NK-92 (cell line): Measurements from ENCODE around the gene SLX4IP.
A peak's percentile ranks its signal among the peaks of the same experiment; 100 is the strongest.
"Not testable (repeated sequence)": the region's sequence is repeated elsewhere in the genome, so short reads cannot be mapped to it uniquely, and the experiment has no call there.

Source experiments
- DNase-seq: peaks from one replicate; lab custom pipeline; 2025; ENCODE audit not compliant: unreplicated experiment; lab: John Stamatoyannopoulos, UW

Gene SLX4IP

DNA sequence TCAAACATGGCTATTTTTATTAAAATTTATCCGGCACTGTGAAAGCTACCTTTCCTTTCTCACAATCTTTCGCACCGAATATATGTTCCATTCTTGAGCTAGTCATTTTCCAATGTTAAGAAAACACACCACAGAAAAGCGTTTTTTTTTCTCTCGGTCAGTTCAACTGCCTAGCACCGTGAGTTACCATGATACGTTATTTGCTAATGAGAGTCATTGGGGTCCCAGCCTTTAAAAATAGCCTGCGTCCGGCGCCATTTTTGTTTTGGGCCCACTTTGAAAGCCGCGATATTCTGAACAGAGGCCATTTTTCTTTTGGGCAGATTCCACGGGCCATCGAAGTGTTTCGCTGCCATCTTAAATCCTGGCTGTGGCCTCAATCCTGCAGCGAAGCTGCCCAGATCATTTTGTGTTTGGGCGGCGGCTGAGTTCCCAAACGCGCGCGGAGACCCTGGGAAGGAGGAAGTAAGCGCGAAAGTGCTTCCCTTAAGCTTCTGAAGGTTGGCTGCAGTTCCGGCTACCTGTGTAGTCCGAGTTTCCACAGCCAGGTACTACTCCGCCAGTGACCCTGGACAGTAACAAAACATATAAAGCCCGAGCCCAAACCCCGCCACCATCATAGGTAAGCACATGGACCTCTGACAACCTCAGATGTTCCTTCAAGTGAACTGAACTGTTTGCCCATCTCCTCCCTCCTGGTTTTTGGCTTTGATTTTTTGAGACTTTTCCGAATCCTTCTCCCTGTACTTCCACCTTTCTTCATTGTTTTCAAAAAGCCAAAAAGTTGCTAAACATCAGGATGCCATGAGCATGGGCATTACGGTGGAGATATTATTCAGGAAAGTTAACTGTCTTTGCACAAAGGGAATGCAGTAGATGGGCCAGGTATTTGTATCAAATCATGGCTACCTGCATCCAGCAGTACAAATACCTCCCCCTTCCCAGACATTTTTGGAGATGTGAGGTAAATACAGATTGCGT lies at the start of gene SLX4IP:
SLX4IP (plus strand) TSS at position 474 of the 981 bp plus-strand sequence. CDS start 22,900 bp downstream, outside the sequence.
- DNase-seq = peak; percentile 64

DNA sequence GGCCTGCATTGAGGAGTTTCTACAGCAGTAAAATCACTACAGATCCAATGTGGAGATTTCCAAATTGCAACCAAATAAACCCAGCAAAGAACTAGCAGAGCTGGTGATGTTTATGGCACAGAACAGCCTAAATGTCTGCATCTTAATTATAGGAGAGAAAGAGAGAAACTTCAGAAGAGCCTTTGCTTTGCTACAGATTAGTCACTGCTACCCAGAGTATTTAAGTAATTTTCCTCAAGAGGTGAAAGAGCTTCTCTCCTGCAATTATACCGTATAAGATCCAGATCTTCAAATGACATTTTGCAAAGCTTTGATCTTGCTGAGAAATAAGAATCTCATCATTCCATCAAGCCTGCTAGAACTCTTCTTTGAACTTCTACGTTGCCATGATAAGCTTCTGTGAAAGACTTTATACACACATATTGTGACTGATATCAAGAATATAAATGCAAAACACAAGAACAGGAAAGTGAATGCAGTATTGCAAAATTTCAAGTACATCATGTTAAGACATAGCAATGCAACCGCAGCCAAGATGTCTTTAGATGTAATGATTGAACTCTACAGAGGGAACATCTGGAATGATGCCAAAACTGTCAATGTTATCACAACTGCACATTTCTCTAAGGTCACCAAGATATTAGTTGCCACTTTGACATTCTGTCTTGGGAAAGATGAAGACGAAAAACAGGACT lies 49.1 kb upstream of the SLX4IP start:
- DNase-seq = no peak

DNA sequence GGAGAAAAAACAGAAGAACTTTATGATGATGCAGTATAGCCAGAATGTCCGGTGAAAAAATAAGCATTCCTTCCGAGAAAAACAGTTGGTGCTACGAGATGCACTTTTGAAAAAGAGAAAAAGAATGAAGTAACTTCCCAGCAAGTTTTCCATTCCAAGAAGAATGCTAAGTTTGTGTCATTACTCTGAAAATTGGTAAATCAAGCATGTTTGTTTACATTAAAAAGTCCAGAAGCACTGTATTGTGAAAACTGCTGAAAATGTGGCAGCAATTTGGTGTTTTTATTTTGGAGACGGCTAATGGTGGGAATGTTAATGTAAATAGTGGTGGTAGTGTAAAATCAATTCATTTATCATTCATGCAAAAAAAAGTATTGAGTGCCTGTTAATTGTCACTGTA lies 47.4 kb upstream of the SLX4IP start:
- no peak for DNase-seq

DNA sequence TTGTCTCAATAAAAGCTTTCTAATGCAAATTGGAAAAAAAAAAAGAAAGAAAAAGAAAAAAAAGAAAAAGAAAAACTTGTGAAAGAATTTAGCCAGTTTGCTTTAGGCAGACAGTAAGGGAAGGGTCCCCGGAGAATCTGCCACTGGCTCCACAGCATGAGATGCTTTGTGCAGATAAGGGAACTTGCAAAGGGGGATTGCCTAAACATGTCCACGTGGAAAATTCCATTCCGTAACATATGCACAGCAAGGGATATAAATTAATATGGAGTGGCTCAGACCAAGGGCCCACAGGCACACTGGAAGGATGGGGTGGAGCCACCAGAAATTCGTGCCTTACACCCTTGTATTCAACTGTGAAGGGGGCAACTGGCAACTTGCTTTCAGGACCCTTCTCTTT lies 46.5 kb upstream of the SLX4IP start:
- DNase-seq = no peak

DNA sequence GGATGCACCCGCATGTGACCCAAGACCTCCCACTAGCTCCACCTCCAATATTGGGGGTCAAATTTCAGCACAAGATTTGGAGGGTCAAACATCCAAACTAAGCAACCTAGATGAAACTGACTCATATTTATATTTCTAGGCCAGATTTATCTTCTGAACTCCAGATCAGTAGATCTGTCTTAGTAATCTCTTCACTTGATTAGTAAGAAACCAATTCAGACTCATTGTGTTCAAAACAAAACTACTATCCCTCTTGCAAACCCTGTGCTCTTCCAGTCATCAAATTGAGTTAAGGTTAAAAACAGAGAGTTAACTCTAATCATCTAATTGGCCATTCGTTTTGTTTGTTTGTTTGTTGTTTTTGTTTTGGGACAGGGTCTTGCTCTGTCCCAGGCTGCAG lies 44.4 kb upstream of the SLX4IP start:
- no peak for DNase-seq

DNA sequence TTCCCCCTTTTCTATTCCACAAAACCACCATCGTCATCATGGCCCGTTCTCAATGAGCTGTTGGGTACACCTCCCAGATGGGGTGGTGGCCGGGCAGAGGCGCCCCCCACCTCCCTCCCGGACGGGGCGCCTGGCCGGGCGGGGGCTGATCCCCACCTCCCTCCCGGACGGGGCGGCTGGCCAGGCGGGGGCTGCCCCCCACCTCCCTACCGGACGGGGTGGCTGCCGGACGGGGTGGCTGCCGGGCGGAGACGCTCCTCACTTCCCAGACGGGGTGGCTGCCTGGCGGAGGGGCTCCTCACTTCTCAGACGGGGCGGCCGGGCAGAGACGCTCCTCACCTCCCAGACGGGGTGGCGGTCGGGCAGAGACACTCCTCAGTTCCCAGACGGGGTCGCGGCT lies 40.4 kb upstream of the SLX4IP start:
- not testable (repeated sequence) for DNase-seq

DNA sequence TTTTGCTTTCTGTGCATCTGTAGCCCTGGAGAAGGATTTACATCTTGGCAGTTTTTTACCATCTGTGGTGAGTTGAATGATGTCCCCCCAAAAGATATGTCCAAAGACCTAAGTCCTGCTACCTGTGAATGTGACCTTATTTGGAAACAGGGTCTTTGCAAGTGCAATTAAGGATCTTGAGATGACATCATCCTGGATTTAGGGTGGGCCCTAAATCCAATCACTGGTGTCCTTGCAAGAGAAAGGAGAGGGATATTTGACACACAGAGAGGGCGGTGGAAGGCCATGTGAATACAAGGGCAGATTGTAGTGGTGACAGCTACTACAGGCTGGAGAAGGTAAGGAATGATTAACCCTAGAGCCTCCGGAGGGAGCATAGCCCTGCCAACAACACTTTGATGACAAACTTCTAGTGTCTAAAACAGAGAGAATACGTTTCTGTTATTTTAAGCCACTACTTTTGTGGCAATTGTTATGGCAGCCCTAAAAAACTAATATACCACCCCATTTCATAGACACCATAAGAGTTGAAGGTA lies 36.2 kb upstream of the SLX4IP start:
- DNase-seq = no peak

DNA sequence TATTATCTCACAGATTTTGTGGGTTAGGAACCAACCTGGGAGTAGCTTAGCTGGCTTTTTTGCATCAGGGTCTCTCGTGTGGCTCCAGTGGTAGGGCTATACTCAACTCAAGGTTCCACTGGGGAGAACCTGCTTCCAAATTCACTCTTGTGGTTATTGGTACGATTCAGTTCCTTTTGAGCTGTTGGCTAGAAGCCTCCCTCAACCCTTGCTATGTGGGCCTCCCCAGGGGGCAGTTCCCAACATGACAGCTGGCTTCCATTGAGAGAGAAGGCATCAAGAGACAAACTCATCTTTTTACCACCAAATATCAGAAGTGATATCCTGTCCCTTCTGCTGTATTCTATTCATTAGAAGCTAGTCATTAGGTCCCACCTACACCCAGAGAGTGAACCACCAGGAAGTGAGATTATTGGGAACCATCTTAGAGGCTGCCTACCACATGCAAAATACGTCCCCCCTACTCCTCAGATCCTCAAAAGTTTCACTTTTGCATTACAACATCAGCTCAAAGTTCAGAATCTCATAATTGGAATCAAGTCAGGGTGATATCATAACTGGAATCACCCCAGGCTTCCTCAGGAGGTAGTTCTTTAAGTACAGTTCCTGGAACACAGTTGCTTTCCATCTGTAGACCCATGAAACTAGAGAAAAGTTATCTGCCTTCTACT lies 32.0 kb upstream of the SLX4IP start:
- no peak for DNase-seq

DNA sequence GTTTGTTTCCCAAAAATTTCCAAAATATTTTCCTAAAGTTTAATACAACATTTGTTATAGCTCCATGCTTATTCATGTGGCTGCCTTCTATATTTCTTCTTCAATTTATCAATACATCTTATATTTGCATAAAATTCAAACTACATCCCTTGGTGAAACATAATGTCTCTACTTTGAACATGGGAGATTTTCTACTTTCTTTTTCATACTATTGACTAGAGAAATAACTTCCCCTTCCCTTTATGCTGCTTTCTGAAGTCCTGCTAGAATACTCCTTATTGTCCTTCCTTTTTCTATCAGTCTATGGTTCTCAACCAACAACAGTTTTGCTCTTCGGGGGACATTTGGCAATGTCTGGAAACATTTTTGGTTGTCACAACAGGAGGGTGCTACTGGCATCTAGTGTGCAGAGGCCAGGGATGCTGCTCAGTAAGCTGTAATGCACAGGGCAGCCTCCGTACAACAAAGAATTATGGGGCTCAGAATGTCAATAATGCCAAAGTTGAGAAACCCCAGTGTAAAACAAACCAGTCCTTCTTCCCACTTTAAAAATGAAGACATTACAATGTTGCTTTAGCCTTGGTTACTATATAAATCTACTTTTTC lies 31.0 kb upstream of the SLX4IP start:
- DNase-seq = no peak

DNA sequence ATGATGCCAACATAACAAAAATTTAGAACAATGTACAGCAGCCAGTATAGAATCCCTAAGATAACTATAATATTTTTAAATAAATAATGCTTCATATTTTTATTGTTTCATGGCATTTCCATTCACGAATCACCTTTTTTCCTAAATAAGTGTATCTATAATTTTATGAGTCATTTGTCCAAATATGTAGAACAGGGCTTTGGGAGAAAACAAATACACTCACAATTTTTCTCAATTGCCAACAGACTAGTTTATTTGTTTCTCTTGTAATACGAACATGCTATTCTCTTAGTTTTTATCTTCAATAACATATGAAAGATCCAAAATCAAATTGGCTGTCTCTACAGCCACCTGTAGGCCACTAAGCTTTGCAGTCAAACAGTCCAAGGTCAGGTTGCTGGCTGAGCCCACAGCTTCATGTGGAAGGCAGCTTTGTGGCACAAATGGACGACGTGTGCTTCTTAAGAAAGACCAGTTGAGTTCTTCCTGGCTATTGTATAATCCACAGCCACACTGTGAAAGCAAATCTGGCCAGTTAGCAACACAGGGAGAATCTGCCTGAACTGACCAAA lies 30.1 kb upstream of the SLX4IP start:
- DNase-seq = no peak

DNA sequence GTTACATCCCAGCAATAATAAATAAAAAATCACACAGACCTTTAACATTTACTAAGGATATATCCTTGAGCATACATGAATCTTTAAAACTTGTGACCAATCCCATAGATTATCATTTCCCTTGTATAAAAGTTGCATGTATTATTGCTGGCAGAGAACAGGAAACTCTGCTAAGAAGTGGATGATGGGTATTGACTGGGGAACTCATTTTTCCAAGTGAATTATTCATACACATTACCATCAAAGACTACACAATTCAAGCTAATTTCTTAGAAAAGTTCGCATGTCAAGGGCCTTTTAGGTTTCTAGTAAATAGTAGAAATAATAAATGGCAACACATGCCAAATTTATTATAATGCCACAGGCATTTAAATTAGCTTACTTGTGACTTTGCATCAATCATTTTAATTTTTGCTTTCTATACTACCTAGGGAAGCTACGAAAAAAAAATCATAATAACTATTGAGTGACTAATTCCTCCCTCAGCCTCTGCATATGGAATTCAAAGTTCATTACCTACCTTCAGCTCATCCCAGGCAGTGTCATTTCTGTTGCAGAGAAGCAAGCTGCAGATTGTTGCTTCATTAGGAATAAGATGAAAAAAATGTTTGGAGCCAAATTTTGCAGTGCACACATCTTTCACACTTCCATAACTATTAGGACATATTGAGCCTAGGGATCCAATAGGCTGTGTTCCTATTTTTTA lies 26.8 kb upstream of the SLX4IP start:
- DNase-seq = no peak

DNA sequence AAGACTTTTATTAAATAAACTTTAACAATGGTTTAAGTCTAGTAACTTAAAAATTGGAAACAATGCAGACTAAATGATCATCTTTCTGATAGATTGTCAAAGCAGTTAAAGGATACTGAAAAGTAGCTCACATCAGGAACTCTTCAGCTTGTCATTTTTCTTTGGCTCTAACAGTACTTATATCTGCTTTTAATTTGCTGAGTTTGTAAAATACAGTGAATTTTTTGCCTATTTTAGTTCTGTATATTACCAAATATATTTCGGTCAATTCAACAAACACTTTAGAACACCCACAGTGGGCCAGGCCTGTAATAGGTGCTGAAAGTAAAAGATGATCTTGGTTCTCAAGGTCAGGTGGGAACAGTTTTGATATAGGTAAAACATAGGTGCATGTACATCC lies 23.4 kb upstream of the SLX4IP start:
- DNase-seq = no peak

DNA sequence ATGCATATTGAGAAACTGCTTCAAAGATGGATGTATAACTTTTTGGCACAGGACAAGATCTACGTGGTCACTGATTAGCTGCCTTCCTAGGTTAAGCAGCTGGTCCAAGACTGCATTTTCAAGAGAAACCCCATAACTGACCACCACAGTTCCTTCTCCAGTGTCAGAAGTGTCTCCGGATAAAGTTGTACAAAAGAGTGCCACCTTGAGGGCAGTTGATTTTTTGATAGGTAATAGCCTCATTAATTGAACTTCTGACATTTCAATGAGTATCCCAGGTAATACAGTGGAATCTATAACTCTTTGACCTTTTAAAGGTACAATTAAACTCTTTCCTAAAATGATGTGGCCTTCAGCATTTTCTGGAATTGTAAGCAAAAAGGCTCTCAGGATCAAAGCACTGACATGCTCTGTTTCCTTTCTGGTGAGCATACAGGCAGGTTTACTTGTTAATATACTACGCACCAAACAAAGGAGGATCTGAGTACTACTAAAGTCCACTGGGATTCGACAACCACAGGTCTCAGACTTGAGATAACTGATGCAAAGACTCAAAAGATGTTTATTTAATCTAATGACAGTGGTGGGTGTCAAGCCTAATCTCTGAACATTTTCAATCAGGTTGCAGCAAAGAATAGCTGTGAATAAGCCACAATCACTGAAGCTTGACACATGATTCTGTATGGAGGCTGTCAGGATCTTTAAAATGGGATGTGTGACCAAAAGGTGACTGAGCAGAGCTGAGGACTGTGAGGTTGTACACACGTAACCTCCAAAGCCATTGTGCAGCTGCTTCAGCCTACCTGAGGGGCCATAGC lies 22.3 kb upstream of the SLX4IP start:
- no peak for DNase-seq

DNA sequence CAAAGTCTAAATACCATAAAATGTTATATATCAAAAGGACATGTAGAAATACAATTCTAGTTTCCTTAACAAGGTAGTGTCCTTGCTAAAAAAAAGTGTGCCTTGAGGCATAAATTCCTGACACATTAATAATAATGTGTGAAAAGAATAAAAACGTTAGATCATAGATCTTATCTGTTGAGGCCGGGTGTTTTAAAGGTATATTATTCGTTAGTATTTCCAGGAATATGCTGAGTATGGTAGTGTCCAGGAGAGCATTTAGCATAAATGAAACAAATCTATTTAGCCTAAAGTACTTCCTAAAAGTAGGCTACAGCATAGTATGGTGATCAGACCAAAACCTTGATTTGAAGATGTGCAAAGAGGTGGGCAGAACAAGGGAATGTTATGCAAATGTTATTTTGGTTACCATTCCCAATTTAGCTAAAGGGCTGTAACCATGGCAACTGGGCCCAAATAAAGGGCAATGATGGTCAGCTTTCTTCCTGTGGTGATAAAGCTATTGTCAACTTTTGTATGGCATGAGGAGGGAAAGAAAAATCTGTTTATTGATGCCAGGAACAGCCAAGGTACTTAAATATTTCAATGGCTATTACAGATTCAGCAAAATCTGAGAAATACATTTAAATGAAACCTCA lies 20.0 kb upstream of the SLX4IP start:
- no peak for DNase-seq

DNA sequence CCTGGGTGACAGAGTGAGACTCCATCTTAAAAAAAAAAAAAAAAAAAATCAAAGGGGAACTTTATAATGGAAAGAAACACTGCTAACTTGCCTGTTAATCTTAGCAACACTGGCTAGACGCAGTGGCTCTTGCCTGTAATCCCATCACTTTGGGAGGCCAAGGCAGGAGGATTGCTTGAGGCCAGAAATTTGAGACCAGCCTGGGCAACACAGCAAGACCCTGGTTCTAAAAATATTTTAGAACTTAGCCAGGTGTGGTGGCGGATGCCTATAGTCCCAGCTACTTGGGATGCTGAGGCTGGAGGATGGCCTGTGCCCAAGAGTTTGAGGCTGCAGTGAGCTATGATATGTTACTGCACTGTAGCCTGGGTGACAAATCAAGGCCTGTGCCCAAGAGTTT lies 17.9 kb upstream of the SLX4IP start:
- DNase-seq = not testable (repeated sequence)

DNA sequence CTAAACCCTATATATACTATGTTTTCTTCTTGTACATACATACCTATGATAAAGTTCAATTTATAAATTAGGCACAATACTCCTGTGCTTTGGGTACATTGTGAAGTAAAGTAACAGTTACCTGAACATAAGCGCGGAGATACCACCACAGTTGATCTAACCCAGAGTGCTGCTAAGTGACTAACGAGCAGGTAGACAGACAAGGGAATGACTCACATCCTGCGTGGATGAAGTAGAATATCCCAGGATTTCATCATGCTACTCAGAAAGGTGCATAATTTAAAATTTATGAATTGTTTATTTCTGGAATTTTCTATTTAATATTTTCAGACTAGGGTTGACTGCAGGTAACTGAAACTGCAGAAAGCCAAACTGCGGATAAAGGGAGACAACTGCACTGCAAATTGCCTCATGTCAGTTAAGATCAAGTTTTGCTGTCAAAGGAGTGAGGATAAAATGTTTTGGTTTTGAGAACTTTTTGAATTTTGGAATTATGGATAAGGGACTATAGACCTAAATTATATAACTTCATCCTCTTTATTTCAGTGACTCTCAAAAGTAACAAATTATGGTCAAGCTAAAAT lies 15.5 kb upstream of the SLX4IP start:
- no peak for DNase-seq

DNA sequence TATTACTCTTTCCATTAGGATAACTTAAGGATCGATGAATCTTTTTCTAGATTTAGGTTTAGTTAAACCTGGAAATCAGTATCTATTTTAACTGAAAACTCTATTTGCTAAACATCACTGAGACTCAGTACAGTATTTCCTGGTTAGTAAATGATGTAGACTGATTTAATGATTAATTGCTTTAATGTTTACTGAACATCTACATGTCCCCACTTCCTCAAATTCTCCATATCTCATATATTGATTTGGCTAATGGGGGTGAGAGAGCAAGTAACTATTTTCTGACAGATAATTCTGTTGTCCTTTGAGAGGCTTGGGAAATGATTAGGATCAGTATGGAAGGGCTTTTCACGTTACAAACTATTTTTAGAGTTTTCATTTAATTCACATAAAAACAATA lies 11.4 kb upstream of the SLX4IP start:
- no peak for DNase-seq

DNA sequence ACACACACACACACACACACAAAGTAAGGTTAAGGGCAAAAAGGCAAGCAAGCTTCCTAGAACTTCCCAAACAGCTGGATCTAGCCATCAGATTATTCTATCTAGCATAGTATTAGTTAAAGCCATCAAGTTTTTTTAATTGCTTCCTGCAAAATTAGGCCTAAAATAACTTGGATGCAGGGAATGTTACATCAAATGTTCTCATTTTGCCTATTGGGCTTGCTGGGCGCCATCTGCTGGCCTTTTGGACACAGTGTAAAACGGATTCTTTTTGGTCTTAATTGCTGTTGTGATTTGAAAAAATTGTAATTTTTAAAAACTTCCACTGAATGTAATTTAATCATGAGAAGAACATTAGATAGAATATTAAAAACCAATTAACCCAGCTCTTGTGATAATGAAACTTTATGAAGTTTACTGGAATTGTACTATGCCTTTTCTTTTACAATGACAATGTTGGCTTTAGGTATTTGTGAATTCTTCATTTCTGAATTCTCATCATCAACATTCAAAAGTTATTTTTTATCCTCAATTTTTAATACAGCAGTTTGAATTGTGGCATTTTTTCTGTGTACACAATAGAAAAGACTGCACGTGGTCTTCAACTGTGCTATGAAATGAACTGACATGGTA lies 7.9 kb upstream of the SLX4IP start:
- DNase-seq = no peak
